ENCODE measurements around the gene TPRG1L.

TPRG1L gene

GRCh38 chr1:3645666-3646355 lies 21.0 kb downstream of the TPRG1L start:
- no peak for DNase-seq (ENCODE audit: low read depth)

GRCh38 chr1:3646596-3646995 lies 21.8 kb downstream of the TPRG1L start:
- no peak for DNase-seq (ENCODE audit: low read depth)

DNA sequence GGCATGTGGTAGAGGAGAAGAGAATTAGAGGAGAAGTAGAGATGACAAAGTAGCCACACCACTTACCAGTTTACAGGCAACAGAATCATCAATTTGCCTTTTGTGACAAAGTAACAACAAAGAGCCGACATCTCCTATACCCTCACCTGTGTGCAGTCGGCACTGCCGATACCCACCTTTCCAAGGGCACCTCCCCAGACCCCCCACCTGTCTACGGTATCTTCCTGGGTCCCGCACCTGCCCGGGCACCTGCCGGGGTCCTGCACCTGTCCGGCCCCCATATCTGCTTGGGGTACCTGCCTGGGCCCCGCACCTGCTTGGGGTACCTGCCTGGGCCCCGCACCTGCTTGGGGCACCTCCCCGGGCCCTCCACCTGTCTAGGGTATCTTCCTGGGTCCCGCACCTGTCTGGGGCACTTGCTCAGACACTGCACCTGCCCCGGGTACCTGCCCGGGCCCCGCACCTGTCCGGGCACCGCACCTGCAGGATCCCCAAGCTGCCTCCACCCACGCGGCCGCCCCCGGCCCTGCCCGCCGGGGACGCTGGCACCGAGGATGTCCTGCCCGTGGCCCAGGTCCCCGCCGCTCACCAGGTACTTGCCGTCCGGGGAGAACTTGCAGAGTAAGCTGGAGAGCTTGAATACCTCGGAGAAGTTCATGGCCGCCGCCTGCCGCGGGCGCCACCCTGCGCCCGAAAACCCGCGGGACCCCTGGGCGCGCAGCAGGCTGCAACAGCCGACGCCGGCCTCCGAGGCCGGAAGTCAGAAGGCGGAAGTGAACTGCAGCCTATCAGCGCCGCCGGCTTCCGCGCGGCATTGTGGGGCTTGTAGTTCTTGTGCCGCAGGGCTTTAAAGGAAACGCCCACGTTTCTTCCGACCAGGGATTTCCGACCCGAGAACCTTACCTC lies 24.8 kb downstream of the TPRG1L start, which contains the start of gene WRAP73:
TSS of gene WRAP73 (minus strand) at position 762 of the 906 bp plus-strand sequence. CDS start at position 658, 104 bp downstream.
- DNase-seq (ENCODE audit: low read depth): peak; percentile 49

GRCh38 chr1:3650248-3651025 lies 25.6 kb downstream of the TPRG1L start:
- no peak for DNase-seq (ENCODE audit: low read depth)

- DNase-seq (ENCODE audit: low read depth): no peak
Measured at GRCh38 chr1:3651026-3651929, 26.5 kb downstream of the TPRG1L start.

DNA sequence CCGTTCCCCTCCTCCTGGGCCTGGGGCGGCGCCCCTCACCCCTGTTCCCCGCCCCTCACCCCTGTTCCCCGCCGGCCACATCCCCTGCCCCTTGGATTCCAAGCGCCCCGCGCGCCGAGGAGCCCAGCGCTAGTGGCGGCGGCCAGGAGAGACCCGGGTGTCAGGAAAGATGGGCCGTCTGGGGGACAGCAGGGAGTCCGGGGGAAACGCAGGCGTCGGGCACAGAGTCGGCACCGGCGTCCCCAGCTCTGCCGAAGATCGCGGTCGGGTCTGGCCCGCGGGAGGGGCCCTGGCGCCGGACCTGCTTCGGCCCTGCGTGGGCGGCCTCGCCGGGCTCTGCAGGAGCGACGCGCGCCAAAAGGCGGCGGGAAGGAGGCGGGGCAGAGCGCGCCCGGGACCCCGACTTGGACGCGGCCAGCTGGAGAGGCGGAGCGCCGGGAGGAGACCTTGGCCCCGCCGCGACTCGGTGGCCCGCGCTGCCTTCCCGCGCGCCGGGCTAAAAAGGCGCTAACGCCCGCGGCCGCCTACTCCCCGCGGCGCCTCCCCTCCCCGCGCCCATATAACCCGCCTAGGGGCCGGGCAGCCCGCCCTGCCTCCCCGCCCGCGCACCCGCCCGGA lies 27.2 kb downstream of the TPRG1L start, which contains the start of gene TP73:
TSS of gene TP73 (plus strand) at position 587 of the 618 bp plus-strand sequence. CDS start 29,850 bp downstream, outside the sequence.
- no peak for DNase-seq (ENCODE audit: low read depth)

- DNase-seq (ENCODE audit: low read depth): no peak
Measured at GRCh38 chr1:3652548-3653285, 27.9 kb downstream of the TPRG1L start.

- DNase-seq (ENCODE audit: low read depth): no peak
Measured at GRCh38 chr1:3653286-3653618, 28.4 kb downstream of the TPRG1L start.

GRCh38 chr1:3654549-3655281 lies 29.9 kb downstream of the TPRG1L start:
- DNase-seq (ENCODE audit: low read depth): no peak

DNA sequence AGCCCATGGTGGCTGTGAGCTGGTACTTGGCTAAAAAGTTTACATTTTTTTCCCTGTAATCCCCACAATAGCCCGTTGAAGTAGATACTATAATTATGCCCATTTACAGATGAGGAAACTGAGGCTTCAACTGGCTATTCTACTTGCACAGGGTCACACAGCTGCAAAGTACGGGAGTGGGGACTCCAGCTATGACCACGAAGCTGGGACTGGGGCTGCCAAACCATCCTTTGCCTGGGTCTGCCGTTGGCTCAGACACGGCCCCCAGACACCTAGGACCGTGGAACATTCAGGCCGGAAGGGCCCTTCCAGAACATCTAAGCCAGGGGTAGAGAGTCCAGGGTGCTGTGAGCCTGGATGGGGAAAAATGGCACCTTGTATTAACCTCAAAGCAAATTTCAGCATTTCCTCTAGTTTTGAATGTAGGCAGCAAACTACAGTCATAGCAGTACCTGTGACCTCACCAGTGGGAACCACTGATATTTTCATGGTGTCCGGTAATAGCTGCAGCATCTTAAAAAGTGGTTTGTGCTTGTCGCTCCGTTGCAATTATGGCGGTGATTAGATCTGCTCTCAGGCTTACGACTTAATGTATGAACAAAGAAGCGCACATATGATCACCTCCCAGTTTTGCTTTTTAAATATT lies 31.8 kb downstream of the TPRG1L start:
- DNase-seq (ENCODE audit: low read depth): no peak

DNA sequence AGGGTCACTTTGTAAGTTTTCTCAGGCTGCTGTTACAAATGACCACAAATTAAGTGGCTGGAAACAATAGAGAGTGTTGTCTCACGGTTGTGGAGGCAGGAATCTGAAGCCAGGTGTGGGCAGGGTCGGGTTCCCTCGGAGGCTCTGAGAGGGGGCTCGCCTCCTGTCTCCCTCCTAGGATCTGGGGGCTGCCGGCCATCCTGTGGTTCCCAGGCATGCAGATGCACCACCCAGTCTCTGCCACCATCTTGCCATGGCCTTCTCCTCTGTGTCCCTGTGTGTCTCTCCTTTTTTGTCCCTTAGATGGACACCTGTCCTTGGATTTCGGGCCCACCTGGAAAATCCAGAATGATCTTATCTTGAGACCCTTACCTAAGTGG lies 32.3 kb downstream of the TPRG1L start:
- DNase-seq (ENCODE audit: low read depth): no peak

DNA sequence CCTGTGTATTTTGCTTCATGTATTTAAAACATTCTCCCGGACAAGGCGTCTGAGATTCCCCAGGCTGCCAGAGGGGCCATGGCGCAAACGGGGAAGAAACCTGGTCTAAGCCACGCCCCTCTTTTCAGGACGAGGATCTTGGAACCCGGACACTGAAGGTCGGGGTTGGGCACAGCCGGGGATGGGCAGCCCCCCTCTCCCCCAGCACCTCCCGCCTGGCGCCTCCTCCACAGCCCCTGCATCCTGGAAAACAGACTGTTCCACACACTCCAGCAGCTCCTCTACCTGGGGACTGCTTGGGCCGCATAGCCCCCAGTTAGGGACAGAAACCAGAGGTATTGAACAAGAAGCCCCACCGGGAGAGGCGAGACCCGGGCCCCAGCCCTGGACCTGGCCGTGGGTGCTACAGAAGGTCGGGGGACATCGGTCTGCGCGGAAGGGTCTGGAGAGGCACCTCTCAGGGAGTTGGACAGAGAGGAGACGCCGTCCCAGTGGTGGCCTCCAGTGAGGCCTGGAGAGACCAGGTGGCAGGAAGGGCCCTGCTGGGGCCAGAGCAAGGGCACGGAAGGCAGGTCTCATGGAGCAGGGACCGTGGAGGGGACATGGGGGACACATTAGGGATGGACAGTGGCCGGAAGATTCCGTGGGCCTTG lies 32.9 kb downstream of the TPRG1L start:
- no peak for DNase-seq (ENCODE audit: low read depth)

- no peak for DNase-seq (ENCODE audit: low read depth)
Measured at GRCh38 chr1:3658231-3658615, 33.4 kb downstream of the TPRG1L start.

- no peak for DNase-seq (ENCODE audit: low read depth)
Measured at GRCh38 chr1:3659093-3659492, 34.3 kb downstream of the TPRG1L start.

- DNase-seq (ENCODE audit: low read depth): no peak
Measured at GRCh38 chr1:3660704-3661103, 35.9 kb downstream of the TPRG1L start.

DNA sequence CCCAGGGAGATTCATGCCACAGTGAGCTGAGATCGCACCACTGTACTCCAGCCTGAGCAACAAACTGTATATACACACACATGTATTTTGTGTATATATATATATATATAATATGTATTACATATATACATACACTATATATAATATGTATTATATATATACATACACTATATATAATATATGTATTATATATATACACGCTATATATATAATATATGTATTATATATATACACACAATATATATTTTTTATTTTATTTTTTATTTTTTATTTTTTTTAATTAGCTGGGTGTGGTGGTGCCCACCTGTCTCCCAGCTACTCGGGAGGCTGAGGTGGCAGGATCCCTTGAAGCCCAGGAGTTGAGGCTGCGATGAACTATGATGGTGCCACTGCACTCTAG lies 36.8 kb downstream of the TPRG1L start:
- no peak for DNase-seq (ENCODE audit: low read depth)

- DNase-seq (ENCODE audit: low read depth): no peak
Measured at GRCh38 chr1:3662080-3662671, 37.4 kb downstream of the TPRG1L start.
